Nephron (organoid): Measurements from ENCODE around the gene UBE2Q2.
A peak's percentile ranks its signal among the peaks of the same experiment; 100 is the strongest.

Experiments
- H3K27ac Mint-ChIP-seq, 3 experiments: 2 replicates each; pipeline ENCODE4 v1.8.0; 2020; ENCODE audit warnings: mixed read lengths in 3 of 3, mild to moderate bottlenecking in 2 of 3, moderate library complexity in 1 of 3
- H3K27me3 Mint-ChIP-seq: 2 replicates; pipeline ENCODE4 v1.8.0; 2021; ENCODE audit warnings: low read depth, mild to moderate bottlenecking, moderate library complexity, mixed read lengths
- H3K36me3 Mint-ChIP-seq: 2 replicates; pipeline ENCODE4 v1.8.0; 2020; ENCODE audit warnings: low read depth, mixed read lengths
- H3K4me1 Mint-ChIP-seq: 2 replicates; pipeline ENCODE4 v1.8.0; 2020; ENCODE audit warnings: mixed read lengths
- H3K4me3 Mint-ChIP-seq, 3 experiments: 2 replicates each; pipeline ENCODE4 v1.8.0; 2020; ENCODE audit warnings: mild to moderate bottlenecking in 3 of 3, mixed read lengths in 3 of 3, moderate library complexity in 2 of 3
- H3K9me3 Mint-ChIP-seq: 2 replicates; pipeline ENCODE4 v1.8.0; 2020; ENCODE audit warnings: mixed read lengths
- TF ChIP-seq, protein P1 (sequence below), 3 experiments: fragments of 200-600 bp; sonication (generic); IDR thresholded peaks; one replicate each; pipeline ENCODE4 v1.5.0; 2021; ENCODE audit warnings: antibody characterized with exemption in 3 of 3; ENCODE audit not compliant: unreplicated experiment in 3 of 3

UBE2Q2 gene

GRCh38 chr15:75887178-75887577 is 43.9 kb downstream of the UBE2Q2 start:
- Mint-ChIP-seq H3K27ac (no peak overlapping the region), H3K4me3 (no peak overlapping the region), H3K4me1 (no peaks in the 10 kb centered on the region), H3K36me3 (peaks cover 39% of the 10 kb centered on the region), H3K27me3 (no peaks in the 10 kb centered on the region), H3K9me3 (no peaks in the 10 kb centered on the region)
- TF ChIP-seq, protein P1, sequence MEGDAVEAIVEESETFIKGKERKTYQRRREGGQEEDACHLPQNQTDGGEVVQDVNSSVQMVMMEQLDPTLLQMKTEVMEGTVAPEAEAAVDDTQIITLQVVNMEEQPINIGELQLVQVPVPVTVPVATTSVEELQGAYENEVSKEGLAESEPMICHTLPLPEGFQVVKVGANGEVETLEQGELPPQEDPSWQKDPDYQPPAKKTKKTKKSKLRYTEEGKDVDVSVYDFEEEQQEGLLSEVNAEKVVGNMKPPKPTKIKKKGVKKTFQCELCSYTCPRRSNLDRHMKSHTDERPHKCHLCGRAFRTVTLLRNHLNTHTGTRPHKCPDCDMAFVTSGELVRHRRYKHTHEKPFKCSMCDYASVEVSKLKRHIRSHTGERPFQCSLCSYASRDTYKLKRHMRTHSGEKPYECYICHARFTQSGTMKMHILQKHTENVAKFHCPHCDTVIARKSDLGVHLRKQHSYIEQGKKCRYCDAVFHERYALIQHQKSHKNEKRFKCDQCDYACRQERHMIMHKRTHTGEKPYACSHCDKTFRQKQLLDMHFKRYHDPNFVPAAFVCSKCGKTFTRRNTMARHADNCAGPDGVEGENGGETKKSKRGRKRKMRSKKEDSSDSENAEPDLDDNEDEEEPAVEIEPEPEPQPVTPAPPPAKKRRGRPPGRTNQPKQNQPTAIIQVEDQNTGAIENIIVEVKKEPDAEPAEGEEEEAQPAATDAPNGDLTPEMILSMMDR (IDR thresholded peaks at IDR 0.05; ENCODE audit: unreplicated experiment in 3 of 3): no peak

GRCh38 chr15:75891895-75892294 is 48.6 kb downstream of the UBE2Q2 start:
- TF ChIP-seq, protein P1 (IDR thresholded peaks at IDR 0.05; ENCODE audit: unreplicated experiment in 3 of 3): no peak
- Mint-ChIP-seq H3K4me3 (no peak overlapping the region), H3K27me3 (no peaks in the 10 kb centered on the region), H3K9me3 (no peaks in the 10 kb centered on the region), H3K36me3 (peaks cover 40% of the 10 kb centered on the region), H3K27ac (no peak overlapping the region), H3K4me1 (no peaks in the 10 kb centered on the region)

DNA sequence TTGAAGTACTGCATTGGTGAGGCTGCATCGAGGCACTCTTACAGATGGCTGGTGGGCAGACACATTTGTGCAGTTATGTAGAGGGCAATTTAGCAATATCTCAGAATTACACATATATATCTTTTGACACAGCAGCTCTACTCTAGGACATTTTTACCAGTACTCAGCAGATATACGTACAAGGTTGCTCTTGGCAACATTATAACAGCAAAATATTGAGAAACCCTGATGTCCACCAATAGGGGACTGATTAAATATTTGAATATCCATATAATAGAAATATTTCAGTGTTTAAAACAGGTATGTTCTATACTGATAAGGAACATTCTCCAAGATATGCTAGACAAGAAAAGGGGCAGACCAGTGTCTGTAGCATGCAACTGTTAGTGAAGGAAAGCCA is 52.5 kb downstream of the UBE2Q2 start:
- Mint-ChIP-seq H3K4me3 (no peak overlapping the region), H3K27ac (no peak overlapping the region), H3K36me3 (peaks cover 32% of the 10 kb centered on the region), H3K4me1 (no peaks in the 10 kb centered on the region), H3K27me3 (no peaks in the 10 kb centered on the region), H3K9me3 (no peaks in the 10 kb centered on the region)
- TF ChIP-seq, protein P1 (IDR thresholded peaks at IDR 0.05; ENCODE audit: unreplicated experiment in 3 of 3): no peak

GRCh38 chr15:75900577-75900976 is 57.3 kb downstream of the UBE2Q2 start:
- no peaks in the 10 kb centered on the region for H3K9me3 Mint-ChIP-seq
- no peak overlapping the region for H3K27ac Mint-ChIP-seq
- no peaks in the 10 kb centered on the region for H3K27me3 Mint-ChIP-seq
- H3K36me3 Mint-ChIP-seq: peaks cover 21% of the 10 kb centered on the region
- TF ChIP-seq, protein P1 (IDR thresholded peaks at IDR 0.05; ENCODE audit: unreplicated experiment in 3 of 3): no peak
- peak overlapping the region in 1 of 3 experiments; percentile 24 for H3K4me3 Mint-ChIP-seq
- H3K4me1 Mint-ChIP-seq: peaks cover 23% of the 10 kb centered on the region

DNA sequence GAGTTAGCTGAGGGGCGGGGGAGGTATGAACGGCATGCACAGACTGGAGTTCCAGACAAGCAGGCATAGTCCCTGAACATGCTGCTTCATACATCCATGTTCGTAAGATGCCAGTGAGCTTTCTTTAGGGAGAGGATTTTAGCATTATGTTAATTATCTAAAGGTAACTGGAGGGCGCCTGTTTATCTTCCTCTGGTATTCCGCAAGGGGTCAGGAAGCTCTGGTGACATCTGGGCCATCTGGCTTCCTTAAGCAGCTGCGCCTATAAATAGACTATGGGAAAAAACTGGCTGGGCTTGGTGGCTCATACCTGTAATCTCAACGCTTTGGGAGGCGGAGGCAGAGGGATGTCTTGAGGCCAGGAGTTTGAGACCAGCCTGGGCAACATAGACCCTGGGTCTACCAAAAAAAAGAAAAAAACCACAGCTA is 58.9 kb downstream of the UBE2Q2 start:
- Mint-ChIP-seq H3K4me1 (peaks cover 23% of the 10 kb centered on the region), H3K9me3 (no peaks in the 10 kb centered on the region), H3K4me3 (peak overlapping the region; percentile 90 to 99 (median 99)), H3K27ac (peak overlapping the region; percentile 62 to 97 (median 90)), H3K27me3 (no peaks in the 10 kb centered on the region), H3K36me3 (peaks cover 18% of the 10 kb centered on the region)
- TF ChIP-seq, protein P1 (IDR thresholded peaks at IDR 0.05; ENCODE audit: unreplicated experiment in 3 of 3): no peak
